ENCODE data around the gene DCT.
A peak's percentile ranks its signal among the peaks of the same experiment; 100 is the strongest.

DCT gene

DNA sequence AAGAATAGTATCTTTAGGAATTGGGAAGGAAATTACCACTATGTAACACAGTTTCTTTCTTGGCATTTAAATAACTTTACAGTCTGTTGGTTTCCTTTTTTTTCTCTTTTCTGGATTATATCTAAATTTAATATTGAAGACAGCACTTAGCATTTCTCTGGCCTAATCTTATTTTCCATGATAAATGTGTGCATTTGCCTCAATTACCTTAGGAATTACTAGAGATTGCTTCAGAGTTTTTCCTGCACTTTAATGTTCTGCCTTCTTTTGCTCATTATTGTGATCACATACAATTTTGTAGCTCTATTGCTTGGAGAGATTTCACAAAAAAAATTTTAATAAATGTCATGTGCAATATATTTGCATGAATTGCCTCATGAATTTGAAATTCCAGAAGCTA is 25.1 kb downstream of the DCT start:
- DNase-seq (ENCODE audit: low spot score), result no peak

DNA sequence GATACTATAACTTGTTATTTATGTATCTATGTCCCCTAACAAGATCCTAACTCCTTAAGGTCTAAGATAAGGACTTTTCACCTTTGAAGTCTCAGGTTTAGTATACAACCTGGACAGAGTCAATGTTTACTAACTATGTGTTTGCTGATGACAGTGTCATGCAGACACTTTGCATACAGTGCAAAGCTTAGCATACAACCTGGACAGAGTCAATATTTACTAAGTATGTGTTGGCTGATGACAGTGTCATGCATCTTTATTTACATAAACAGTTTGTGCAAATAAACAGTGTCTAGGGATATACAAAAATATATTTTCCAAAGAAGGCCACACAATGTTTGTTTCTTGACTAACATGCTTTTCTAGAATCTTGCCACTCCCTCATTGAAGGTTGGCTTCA is 34.7 kb downstream of the DCT start:
- DNase-seq (ENCODE audit: low spot score), result no peak

- peak; percentile 86 for DNase-seq (ENCODE audit: low spot score)
These were observed 43.8 kb downstream of the DCT start for GRCh38 chr13:94435604-94436226.

DNA sequence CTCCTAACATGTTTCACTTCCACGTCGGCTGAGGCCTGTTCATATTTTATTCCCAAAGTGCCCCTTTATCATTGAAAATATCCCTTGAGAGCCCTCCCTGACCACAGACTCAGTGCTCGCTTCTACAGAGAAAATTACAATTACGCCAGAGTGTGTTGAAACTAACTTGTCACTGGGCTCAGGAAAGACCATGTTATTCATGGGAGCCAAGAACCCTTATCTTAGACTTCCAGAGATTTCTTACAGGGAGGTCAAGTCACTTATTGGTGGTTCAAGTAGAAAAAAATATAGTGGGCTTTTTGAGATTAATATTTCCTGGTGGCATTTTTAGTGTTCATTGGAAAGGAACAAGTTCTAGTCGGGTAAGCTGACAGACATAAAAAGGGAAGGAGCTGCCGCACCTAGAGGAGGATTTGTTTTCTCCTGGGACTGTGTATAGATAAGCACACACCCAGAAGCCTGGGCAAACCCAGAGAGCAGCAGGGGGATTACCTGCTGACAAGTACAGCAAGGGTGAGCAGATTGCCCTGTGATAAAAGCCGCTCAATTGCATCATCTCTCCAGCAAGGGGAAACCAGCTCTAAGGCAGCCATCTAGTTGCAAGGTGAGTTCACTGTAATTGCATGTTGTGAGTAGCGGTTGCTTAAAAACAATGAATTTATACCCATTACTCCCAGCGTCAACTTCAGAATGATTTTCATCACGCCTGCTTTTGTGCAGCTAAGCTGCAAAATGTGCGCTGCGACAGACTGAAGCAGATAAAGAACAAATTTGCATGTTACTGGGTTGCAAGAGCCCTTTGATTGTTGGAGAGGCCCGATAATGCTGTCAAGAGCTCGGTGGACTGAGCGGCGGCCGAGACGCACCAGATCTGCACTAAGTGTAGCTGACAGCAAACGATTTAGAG is 46.2 kb downstream of the DCT start:
- peak; percentile 22 for DNase-seq (ENCODE audit: low spot score)

GRCh38 chr13:94431987-94432386 is 47.5 kb downstream of the DCT start:
- no peak for DNase-seq (ENCODE audit: low spot score)

GRCh38 chr13:94431574-94431973 is 47.9 kb downstream of the DCT start:
- DNase-seq (ENCODE audit: low spot score), result no peak

GRCh38 chr13:94427313-94427953 is 52.0 kb downstream of the DCT start:
- no peak for DNase-seq (ENCODE audit: low spot score)

DNA sequence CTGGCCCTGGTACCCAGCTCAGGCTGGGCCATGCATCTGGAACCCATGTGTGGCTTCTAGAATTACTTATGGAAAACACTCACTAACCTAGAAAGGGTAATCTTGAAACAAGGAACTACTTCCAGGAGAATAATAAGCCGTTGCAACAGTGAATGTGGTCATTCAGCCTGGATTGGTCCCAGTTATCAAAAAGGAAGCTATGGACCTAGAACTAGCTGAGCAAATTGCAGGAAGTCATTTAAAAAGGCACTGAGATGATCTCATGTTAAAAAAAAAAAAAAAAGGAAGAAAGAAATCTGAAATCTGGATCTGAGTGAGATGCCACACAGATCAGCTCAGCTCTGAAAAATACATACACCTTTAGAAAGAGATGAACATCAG is 59.6 kb downstream of the DCT start:
- DNase-seq (ENCODE audit: low spot score), result no peak

DNA sequence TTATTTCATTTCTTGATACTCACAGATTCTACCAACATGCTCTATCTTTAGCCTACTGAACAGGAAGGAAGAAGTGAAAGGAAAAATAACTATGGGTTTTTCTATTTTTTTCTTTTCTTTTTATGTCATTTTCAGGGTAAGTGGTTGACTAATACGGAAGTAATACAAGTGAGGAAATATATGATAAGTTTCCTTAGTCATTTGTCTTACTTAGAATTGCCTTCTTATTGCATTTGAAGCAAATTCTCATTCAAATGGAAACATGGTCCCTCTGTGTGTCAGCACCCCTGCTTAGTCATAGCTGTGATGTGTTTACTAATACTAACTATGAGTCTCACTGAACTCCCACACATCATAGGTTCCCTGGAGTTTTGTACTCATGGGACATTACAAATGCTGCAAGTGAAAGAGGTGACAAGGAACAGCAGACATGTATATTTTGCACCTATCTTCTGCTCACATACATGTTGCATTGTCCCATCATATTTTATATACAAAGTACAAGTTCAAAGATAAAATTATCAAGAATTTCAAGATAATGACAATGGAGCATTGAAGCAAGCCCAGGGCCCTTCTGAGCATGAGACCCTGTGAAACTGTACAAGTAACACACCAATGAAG is 60.1 kb downstream of the DCT start:
- no peak for DNase-seq (ENCODE audit: low spot score)

- no peak for DNase-seq (ENCODE audit: low spot score)
These were observed 62.2 kb downstream of the DCT start for GRCh38 chr13:94417294-94417693.

GRCh38 chr13:94416454-94417080 is 62.9 kb downstream of the DCT start:
- DNase-seq (ENCODE audit: low spot score), result peak; percentile 60

DNA sequence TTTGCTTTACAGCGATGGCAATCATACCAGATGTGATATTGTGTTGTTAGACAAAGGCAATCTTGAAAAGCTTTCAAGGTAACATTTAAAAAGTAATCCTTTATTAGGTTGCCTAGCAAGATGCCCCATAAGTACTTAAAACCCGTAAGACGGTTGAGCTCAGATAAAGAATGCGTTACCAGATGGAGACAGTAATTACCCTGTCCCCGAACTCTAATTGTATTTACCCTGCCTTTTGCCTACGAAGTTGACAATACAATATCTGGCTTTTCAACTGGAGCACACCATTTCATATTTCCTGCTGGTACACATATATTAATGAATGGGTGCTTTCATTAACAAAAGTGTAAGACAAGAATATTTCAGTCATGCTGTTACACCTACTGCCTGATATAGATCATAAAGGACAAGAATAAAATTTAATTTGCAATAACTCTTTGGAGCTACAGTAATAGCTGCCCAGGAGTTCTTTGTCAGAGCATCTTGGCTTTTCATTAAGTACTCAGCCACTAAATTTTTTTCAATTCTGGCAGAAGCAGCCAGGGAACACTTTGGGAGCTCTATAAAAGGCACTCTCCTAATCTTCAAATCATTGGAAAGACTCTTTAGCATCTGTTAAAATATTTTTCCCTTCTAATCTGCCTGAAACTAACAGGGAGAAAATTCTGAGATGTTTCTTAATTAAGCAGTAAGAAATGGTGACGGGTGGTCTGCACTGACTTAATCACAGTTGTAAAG is 63.8 kb downstream of the DCT start:
- no peak for DNase-seq (ENCODE audit: low spot score)

- no peak for DNase-seq (ENCODE audit: low spot score)
These were observed 64.8 kb downstream of the DCT start for GRCh38 chr13:94414708-94415107.

DNA sequence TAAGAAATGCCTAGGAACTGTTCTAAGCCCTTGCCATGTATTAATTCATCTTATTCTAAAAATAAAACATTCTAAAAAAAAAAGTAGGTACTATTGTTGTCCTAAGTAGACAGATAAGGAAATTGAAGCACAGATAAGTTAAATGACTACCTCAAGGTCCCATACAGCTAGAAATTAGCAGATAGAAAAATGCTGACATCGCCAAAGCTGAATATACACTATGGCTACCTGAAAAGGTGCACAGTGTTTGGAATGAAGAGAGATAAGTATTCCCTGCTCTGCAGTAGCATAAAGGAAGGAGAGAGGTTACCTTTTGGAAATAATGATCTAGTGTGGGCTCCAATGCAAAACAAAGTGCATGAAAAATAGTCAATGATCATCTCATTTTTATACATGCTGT is 65.3 kb downstream of the DCT start:
- no peak for DNase-seq (ENCODE audit: low spot score)

DNA sequence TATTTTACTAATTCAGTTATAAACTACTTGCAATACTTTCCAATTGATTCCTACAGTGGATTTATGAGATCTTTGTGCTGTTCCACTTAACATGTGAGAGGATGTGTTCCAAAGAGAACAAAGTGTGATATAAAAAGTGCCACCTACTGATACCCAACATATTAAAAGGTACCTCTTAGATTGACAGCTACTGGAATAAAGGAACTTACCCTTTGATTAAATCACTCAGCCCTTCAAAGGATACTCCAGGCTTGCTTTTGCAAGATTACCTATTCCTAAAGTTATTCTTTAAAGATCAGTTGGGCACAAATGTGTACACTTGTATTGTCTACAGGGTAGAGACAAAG is 65.9 kb downstream of the DCT start:
- no peak for DNase-seq (ENCODE audit: low spot score)

DNA sequence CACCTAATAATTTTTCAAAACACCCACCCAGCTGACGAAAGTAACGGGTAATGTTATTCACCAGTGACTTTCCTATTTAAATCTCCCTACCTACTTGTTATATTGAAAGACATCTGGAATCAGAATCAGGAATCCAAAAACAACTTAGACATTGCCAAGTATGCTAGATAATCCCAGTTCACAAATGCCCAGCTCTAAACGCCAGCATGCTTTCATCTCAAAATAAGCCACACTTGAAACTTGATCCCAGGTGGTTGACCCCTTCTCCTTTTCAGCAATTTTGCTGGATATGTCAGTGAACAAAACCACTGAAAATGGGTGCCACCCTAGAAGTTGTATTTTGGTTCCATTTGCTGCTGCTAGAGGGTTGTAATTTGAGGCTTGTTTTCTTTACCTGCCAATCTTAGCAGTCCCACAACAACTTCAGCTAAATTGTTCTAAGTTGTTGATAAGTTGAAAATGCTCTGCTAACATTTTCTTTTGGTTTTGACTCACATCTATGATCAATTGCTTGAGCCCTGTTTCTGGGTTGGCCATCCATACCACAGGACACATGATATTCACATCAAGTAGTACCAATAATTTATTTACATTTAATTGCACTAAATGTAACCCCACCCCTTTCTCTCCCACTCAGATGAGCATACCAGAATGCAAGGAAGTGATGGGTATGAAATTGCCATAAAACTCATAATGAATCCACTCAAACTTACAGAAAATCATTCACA is 66.4 kb downstream of the DCT start:
- no peak for DNase-seq (ENCODE audit: low spot score)

DNA sequence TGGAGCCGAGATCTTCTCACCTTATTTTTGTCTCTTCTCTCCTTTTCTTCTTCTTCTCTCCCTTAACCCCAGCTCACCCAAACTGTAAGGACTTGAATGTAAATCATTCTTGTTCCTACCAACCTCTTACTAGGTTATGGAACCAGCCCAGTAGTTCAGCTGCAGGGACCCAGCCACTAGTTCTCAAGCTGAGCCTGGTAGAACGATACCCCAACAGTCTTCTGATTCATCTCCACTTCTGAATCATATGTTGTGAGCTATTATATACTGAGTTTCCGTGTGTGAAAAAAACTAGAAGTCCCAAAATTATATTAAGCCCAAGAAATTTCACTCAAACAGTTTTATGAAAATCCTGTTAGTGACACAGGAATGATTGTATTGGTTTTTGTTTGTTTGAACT is 67.7 kb downstream of the DCT start:
- DNase-seq (ENCODE audit: low spot score), result no peak

GRCh38 chr13:94408314-94409036 is 71.0 kb downstream of the DCT start:
- no peak for DNase-seq (ENCODE audit: low spot score)

DNA sequence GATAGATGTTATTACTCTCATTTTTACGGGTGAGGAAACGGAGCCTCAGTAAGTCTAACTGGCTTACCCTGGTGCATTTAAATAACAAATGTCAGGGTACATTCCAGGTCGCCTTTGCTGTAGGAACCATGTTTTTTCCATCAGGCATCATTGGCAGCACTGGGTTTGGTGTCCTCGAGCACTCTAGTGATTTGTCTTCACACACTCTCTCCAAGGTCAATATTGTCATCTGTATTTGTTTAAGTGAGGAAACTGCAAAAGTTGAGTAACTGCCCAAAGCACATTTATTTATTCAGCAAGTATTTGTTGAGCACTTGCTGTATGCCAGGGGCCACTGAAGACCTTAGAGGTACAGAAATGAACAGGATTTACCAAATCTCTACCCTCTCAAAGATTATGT is 78.6 kb downstream of the DCT start:
- DNase-seq (ENCODE audit: low spot score), result no peak

DNA sequence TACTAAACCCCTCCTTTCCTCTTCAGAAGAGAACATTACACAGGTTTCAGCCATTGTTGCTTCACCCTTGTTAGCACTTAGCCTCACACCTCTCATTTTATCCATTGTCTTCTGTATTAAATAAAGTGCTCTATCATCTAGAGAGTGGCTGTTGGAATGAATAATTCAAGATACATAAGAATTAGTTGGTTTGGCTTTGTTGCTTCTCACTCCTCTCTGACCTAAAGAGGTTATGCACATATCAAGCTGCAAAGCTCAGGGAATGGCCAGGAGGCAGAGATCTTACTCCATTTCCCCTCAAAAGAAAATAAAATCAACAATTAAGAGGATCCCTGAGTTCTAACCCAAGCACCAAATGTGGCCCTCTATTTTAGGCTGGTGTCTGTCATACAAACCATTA is 79.7 kb downstream of the DCT start:
- DNase-seq (ENCODE audit: low spot score), result no peak

Measured in NAMALWA (cell line).